K562 (cell line): Measurements from ENCODE around the gene MED19. TPM values are rescaled to one million over a fixed set of nuclear protein-coding genes. Genes with fewer than 3 reads are reported as not detected.

Experiments used
- BRD4 ChIP-seq: fragments of 200-600 bp; sonication (generic); IDR thresholded peaks from 2 replicates; pipeline ENCODE4 v1.6.1; 2017; ENCODE audit warnings: inconsistent platforms
- CBFA2T2 ChIP-seq: fragments of 450-650 bp; conservative IDR thresholded peaks from 2 replicates; pipeline ENCODE4 v1.6.1; 2017; ENCODE audit warnings: mild to moderate bottlenecking
- CBX2 ChIP-seq: fragments of 200-600 bp; sonication (generic); IDR thresholded peaks from one replicate; pipeline ENCODE4 v1.6.1; 2012; ENCODE audit warnings: mild to moderate bottlenecking, low read length, inconsistent platforms; ENCODE audit not compliant: insufficient read depth, poor library complexity, severe bottlenecking
- CEBPG ChIP-seq, 3 experiments: fragments of 200-800 bp in 1 of 3; sonication (Bioruptor generic) in 1 of 3; sonication (generic) in 1 of 3; formaldehyde crosslinking in 1 of 3; IDR thresholded peaks in 2 of 3; conservative IDR thresholded peaks in 1 of 3; 2 replicates each; pipeline versions ENCODE4 v1.6.1 to v1.8.0; 2016 to 2022; ENCODE audit warnings: missing compliant biosample characterization in 2 of 3, missing genetic modification characterization in 2 of 3, mild to moderate bottlenecking in 1 of 3, missing genetic modification reagents in 1 of 3
- GTF2B ChIP-seq: IDR thresholded peaks from 2 replicates; pipeline ENCODE4 v1.6.1; 2011; ENCODE audit not compliant: insufficient read length; ENCODE audit errors: extremely low read depth
- HMGN3 ChIP-seq: IDR thresholded peaks from 2 replicates; pipeline ENCODE4 v1.6.1; 2011; ENCODE audit warnings: borderline replicate concordance, low read depth, mild to moderate bottlenecking, mixed read lengths, low read length; ENCODE audit not compliant: insufficient read length; ENCODE audit errors: extremely low read depth
- HOMEZ ChIP-seq: fragments of 250-450 bp; sonication (Bioruptor Pico); IDR thresholded peaks from 2 replicates; pipeline ENCODE4 v1.4.0; 2020; ENCODE audit warnings: mild to moderate bottlenecking, moderate library complexity
- JUND ChIP-seq, 2 experiments: IDR thresholded peaks; 2 replicates in 1 of 2; 3 replicates in 1 of 2; pipeline ENCODE4 v1.6.1; 2011; ENCODE audit warnings: borderline replicate concordance in 2 of 2, low read depth in 2 of 2, low read length in 2 of 2, improper control_type of control experiment in 1 of 2, missing biosample characterization in 1 of 2, missing genetic modification characterization in 1 of 2, missing genetic modification reagents in 1 of 2
- KLF13 ChIP-seq: fragments of 450-650 bp; IDR thresholded peaks from 2 replicates; pipeline ENCODE4 v1.6.1; 2016; ENCODE audit warnings: missing genetic modification characterization, low read depth, mild to moderate bottlenecking, missing compliant biosample characterization, moderate library complexity, borderline replicate concordance
- MYC ChIP-seq, 2 experiments: fragments of 250-450 bp in 1 of 2; sonication (Bioruptor Pico) in 1 of 2; IDR thresholded peaks; 2 replicates each; pipeline versions ENCODE4 v1.5.1 to v1.6.1; 2012 to 2021; ENCODE audit warnings: low read depth in 2 of 2, borderline replicate concordance in 1 of 2, improper control_type of control experiment in 1 of 2, low read length in 1 of 2, mild to moderate bottlenecking in 1 of 2, moderate library complexity in 1 of 2
- NR2C1 ChIP-seq, 2 experiments: fragments of 450-650 bp; IDR thresholded peaks; 2 replicates each; pipeline ENCODE4 v1.6.1; 2017; ENCODE audit warnings: mild to moderate bottlenecking in 2 of 2, antibody characterized with exemption in 1 of 2, inconsistent platforms in 1 of 2, missing compliant biosample characterization in 1 of 2, missing genetic modification characterization in 1 of 2
- POLR2A ChIP-seq: fragments of 450-650 bp; conservative IDR thresholded peaks from 2 replicates; pipeline ENCODE4 v1.6.1; 2016
- SIN3B ChIP-seq: fragments of 450-650 bp; IDR thresholded peaks from 2 replicates; pipeline ENCODE4 v1.6.1; 2017; ENCODE audit warnings: low read depth, mild to moderate bottlenecking, moderate library complexity
- SMARCB1 ChIP-seq: IDR thresholded peaks from 2 replicates; pipeline ENCODE4 v1.6.1; 2011; ENCODE audit warnings: improper control_type of control experiment, low read depth; ENCODE audit not compliant: insufficient read length
- SP1 ChIP-seq: sonication (generic); formaldehyde crosslinking; IDR thresholded peaks from 2 replicates; pipeline ENCODE4 v1.8.1; 2022; ENCODE audit warnings: mild to moderate bottlenecking, missing genetic modification reagents
- TBL1XR1 ChIP-seq, 2 experiments: IDR thresholded peaks; 2 replicates each; pipeline ENCODE4 v1.6.1; 2012; ENCODE audit warnings: improper control_type of control experiment in 2 of 2, low read length in 2 of 2, mild to moderate bottlenecking in 1 of 2
- UBTF ChIP-seq, 2 experiments: IDR thresholded peaks; 2 replicates each; pipeline ENCODE4 v1.6.1; 2012; ENCODE audit warnings: improper control_type of control experiment in 2 of 2, low read depth in 2 of 2, low read length in 2 of 2, borderline replicate concordance in 1 of 2
- ZNF143 ChIP-seq: sonication (generic); formaldehyde crosslinking; IDR thresholded peaks from 2 replicates; pipeline ENCODE4 v1.9.0; 2022; ENCODE audit warnings: mild to moderate bottlenecking, missing genetic modification reagents
- ZNF23 ChIP-seq: fragments of 250-450 bp; sonication (Bioruptor Pico); IDR thresholded peaks from 2 replicates; pipeline ENCODE4 v1.4.0; 2020; ENCODE audit warnings: mild to moderate bottlenecking
- ZNF586 ChIP-seq: fragments of 450-650 bp; formaldehyde crosslinking; conservative IDR thresholded peaks from 2 replicates; pipeline ENCODE4 v1.4.0; 2020; ENCODE audit warnings: mild to moderate bottlenecking, moderate library complexity
- polyA plus RNA-seq, 8 experiments: library from polyadenylated mRNA; depleted of rRNA in 4 of 8; stranded (reverse) in 5 of 8; unstranded in 3 of 8; fragments of >200 nt; fragmentation: Nextera tagmentation in 2 of 8; fragmentation: Illumina TruSeq in 1 of 8; extraction: Ambion mirVana in 2 of 8; extraction: Trizol in 1 of 8; gene quantifications; 2 replicates each; pipeline versions ENCODE4 v1.2.1 to v1.2.3, GENCODE V29; 2011 to 2014; ENCODE audit warnings: inconsistent platforms in 1 of 8, missing spikeins in 1 of 8
- total RNA-seq, 7 experiments: library from RNA; depleted of rRNA in 6 of 7; stranded (reverse); fragments of >200 nt in 6 of 7; fragmentation: Illumina TruSeq in 2 of 7; extraction: Trizol in 2 of 7; gene quantifications; 2 replicates each; pipeline versions ENCODE4 v1.2.1 to v1.2.3, GENCODE V29; 2011 to 2021; ENCODE audit warnings: low replicate concordance in 1 of 7

Gene MED19
- total and polyA plus RNA-seq, 9 of the 15 experiments (the other 6 are each of a cell fraction or from before 2014, with no cell fraction given) = 7.3 to 23.5 (median 15.0) TPM

GRCh38 chr11:57741132-57742086 is 29.4 kb upstream of the MED19 start, which contains the start of gene SELENOH (continued):
- TF ChIP-seq CBFA2T2 (peak; percentile 45), NR2C1 (IDR thresholded peaks at IDR 0.05) (peak; percentile 76), NR2C1 (tag; IDR thresholded peaks at IDR 0.05) (peak; percentile 87), TBL1XR1 (IDR thresholded peaks at IDR 0.05; ENCODE audit: low read length in 2 of 2) (peak; percentile 64 to 72; a peak in 2 of 4 replicates), ZNF586 (CRISPR knock-in tag) (no peak), UBTF (IDR thresholded peaks at IDR 0.05; ENCODE audit: borderline replicate concordance in 1 of 2, low read depth in 2 of 2, low read length in 2 of 2) (peak; percentile 89 to 97; a peak in 3 of 4 replicates), ZNF143 (CRISPR knock-in tag) (peak; percentile 43; the same call in 1 of the 2 replicates), SMARCB1 (no peak), MYC (IDR thresholded peaks at IDR 0.05; ENCODE audit: low read depth, low read length) (peak; percentile 99), MYC (CRISPR knock-in tag; IDR thresholded peaks at IDR 0.05; ENCODE audit: borderline replicate concordance, low read depth) (peak; percentile 96), GTF2B (no peak), JUND (IDR thresholded peaks at IDR 0.05; ENCODE audit: borderline replicate concordance, low read depth, low read length) (peak; percentile 91), JUND (tag; IDR thresholded peaks at IDR 0.05; ENCODE audit: borderline replicate concordance, low read depth, low read length) (peak; percentile 57; the same call in 1 of the 3 replicates), POLR2A (peak; percentile 95), ZNF23 (CRISPR knock-in tag) (0 out of 2 replicates have a peak, but pooled peaks have one; percentile 43), CEBPG (CRISPR knock-in tag; IDR thresholded peaks at IDR 0.05) (peak; percentile 69; the same call in 1 of the 2 replicates), CEBPG (tag; conservative IDR thresholded peaks at IDR 0.05 in 1 of 2, IDR thresholded peaks at IDR 0.05 in 1 of 2) (no peak), HOMEZ (CRISPR knock-in tag) (no peak), KLF13 (peak; percentile 92), SIN3B (peak; percentile 90), CBX2 (no peak), BRD4 (peak; percentile 74), HMGN3 (peak; percentile 93), SP1 (CRISPR knock-in tag) (peak; percentile 100)
